GM18861 (cell line): ENCODE data around the gene MYH4.

ENCODE experiments used
- ATAC-seq: cut with Tn5 transposase; IDR thresholded peaks from one replicate; pipeline ENCODE4 v1.9.1; 2021; ENCODE audit not compliant: unreplicated experiment

Gene MYH4

DNA sequence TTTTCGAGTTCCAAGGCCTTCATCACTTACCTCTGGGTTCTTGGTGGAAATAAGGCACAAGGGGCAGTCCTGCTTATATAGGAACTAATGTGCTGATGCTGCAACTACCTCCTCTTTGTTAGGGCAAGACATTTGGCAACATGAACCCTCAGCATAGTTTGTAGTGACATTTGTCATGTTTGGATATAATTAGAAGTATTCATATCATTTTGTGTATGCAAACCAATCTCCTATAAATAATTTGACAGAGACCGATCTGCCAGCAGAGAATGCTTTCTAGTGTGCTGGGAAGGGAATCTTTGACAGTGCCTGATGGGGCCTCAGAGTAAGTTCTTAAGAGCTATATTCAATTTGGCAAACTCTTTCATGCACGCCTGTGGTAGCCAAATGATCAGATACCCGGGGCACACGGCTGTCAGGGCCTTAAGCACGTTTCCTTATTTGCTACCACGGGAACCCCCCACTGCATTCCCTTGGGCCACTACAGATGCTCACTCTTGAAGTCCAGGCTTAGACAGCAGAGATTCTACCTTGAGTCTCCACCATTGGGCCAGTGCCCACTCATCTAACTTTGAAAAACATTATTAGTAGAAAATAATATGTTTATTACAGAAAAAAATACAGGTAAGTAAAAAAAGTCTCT, 47.3 kb downstream of the MYH4 start, which contains the start of gene MYH8:
TSS of gene MYH8 (minus strand) at position 51 of the 643 bp plus-strand sequence. CDS start 1,723 bp downstream, outside the sequence.
- ATAC-seq, result no peak

GRCh38 chr17:10421211-10421610, 48.1 kb downstream of the MYH4 start:
- no peak for ATAC-seq

GRCh38 chr17:10420811-10421210, 48.5 kb downstream of the MYH4 start:
- no peak for ATAC-seq

DNA sequence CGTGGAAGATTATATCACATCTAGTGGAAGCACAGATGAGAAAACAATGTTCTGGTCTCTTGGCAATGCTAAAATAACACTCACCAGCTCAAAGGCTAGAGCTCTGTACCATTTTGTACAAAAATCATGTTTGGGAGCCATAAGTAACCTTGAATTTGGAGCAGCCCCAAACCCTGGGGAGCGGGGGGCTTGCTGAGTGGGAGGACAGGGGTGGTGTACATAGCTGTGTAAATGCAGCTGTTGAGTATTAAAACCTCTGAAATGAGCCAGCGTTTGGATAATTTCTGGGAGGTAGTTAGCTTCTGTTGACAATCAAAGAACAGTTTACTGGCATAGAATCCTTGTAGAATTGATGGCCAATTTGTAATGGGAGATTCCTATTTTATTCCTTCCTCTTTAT, 51.9 kb downstream of the MYH4 start:
- no peak for ATAC-seq

DNA sequence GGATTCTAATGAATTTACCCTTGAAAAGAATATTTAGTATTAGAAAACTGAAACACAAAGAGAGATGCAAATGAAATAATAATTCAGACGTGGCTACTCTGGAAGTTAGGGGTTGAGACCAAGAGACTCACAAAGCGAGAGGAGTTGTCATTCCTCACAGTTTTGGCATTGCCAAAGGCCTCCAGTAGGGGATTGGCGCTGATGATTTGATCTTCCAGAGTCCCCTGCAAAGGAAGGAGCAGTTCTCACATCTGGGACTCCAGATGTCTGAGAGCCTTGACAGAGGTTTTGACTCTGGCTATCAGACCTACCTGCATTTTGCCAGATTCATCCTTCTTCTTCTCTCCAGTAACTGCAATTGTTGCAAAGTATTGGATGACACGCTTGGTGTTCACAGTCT, 54.2 kb downstream of the MYH4 start:
- ATAC-seq, result no peak

DNA sequence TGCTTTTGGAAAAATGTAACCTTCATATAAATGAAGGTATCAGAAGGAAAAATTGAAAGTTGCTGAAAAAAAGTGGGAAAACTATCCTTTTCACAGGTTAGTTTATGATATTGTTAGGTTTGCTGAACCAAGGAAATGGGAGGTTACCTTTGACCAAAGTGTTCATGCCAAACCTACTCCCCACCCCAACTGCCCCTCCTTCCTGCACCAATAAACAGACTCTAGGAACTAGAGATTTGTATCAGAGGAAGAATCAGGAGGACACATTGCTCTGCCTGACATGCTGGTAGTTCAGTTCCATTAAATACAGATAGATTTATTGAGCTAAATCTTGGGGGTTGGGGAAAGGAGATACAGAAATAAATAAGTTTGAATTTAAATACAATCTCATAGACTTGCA, 65.8 kb downstream of the MYH4 start:
- ATAC-seq, result no peak

DNA sequence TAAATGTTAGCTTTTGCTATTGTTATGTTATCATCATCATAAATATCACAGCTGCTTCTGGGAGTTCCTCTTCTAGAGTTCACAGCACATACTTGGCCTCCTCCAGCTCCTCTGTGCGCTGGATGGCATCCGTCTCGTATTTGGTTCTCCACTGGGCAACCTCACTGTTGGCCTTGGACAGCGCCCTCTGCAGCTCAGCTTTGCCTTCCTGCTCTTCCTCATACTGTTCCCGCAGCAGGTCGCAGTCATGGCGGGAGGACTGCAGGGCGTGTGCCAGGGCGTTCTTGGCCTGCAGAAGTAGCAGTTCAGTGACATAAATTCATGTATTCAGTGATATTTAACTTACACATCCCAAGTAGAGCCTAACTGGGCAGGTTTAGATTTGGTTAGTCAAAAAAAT, 71.0 kb downstream of the MYH4 start:
- ATAC-seq, result no peak

DNA sequence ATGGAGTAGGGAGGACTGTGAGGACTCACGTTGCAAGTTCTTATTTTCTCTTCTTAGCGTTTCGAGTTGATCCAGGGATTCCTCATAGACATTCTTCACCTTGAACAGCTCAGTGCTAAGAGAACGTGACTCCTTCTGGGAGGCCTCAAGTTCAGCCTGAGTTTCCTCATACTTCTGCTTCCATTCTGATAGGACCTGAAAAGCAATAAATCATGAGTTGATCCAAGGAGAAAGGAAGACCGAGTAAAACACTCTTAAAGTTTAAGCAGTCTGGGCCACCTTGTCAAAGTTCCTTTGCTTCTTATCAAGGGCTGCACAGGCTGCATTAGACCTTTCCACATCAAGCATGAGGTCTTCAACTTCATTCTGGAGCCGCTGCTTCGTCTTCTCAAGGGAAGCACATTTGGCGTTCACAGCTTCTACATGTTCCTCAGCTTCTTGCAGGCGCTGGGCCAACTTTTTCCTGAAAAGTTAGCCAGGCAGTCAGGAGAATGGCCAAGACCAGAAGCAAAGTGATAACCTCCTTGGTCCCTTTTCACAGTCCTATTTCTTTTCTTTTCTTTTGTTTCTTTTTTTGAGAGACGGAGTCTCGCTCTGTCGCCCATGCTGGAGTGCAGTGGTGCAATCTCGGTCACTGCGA, 72.7 kb downstream of the MYH4 start:
- ATAC-seq, result no peak

DNA sequence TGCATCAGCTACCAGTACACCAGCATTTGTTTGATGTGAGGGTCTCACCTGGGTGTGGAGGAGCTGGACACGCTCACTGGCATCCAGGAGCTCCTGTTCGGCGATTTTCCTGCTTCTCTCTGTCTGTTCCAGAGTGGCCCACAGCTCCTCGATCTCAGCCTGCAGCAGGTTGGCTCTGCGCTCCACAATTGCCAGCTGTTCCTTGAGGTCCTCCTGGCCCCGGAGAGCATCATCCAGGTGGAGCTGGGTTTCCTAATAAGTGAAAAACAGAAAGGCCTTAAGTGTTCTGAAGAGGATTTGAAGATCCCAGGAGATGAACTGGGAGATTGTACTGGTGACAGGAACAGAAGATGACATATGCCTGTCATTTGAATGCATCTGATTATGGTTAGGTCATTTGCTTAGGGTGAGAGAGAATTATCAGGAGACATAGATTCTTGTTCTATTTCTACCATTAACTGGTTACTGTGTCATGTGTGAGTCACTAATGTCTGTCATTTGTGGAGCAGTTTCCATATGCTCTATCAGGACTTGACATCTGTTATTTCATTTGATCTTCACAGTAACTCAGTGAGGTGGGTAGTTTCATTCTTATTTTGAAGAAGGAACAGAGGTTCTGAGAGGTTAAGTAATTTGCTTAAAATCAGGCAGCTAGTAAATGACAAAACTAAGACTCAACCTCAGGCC, 75.0 kb downstream of the MYH4 start:
- ATAC-seq, result no peak
